ENCODE results near the gene MAGEA8.

DNA sequence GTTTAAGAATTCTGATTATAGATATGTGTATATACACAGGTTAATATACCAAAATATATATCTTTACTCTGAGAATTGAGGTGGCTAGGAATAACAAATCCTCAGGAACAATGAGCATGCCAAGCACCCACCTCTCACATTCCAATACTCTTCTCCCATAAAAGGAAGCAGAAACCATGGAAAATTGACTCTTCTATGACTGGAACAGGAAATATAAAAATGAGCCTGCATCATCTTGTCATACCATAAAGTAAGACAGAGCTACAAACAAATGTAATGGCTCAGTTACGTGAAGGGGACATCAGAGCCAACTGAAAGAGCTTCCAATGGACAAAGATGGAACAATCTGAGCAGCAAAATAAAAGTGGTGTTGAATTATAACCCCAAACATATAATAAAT lies 3.8 kb upstream of the MAGEA8 start:
- TF ChIP-seq EZH2 (IDR thresholded peaks at IDR 0.05; ENCODE audit: borderline replicate concordance, low read depth, low read length, severe bottlenecking) (no peak), CTCF (IDR thresholded peaks at IDR 0.05; ENCODE audit: extremely low read depth in 1 of 2, insufficient read depth in 1 of 2, low read depth in 1 of 2, low read length in 2 of 2) (no peak), POLR2A (IDR thresholded peaks at IDR 0.05; ENCODE audit: low read depth, low read length) (no peak), MYC (IDR thresholded peaks at IDR 0.05; ENCODE audit: low read depth, low read length) (no peak), POLR2AphosphoS5 (IDR thresholded peaks at IDR 0.05; ENCODE audit: insufficient read depth, low read depth, low read length) (no peak), JUN (IDR thresholded peaks at IDR 0.05; ENCODE audit: borderline replicate concordance, insufficient read depth, insufficient read length, low read depth) (no peak), FOS (IDR thresholded peaks at IDR 0.05; ENCODE audit: borderline replicate concordance, insufficient read depth, low read length) (no peak)
- TF ChIP-seq, protein P1, sequence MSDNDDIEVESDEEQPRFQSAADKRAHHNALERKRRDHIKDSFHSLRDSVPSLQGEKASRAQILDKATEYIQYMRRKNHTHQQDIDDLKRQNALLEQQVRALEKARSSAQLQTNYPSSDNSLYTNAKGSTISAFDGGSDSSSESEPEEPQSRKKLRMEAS (IDR thresholded peaks at IDR 0.05; ENCODE audit: insufficient read depth, insufficient read length): no peak

Measured in endothelial cell of umbilical vein (primary cell).